Measurements from ENCODE around the gene RASSF9.

GRCh38 chr12:85849344-85849743 lies 13.1 kb upstream of the RASSF9 start:
- TF ChIP-seq CTCF (IDR thresholded peaks at IDR 0.05) = no peak
- TF ChIP-seq POLR2A (IDR thresholded peaks at IDR 0.05) = no peak

All from uterus (tissue), 2 donors.